HEK293 (cell line): Measurements from ENCODE around the gene CCNI2.

Experiments
- CTCF ChIA-PET: fragments of 350-600 bp; formaldehyde crosslinking; extraction: SDS; loops from one replicate; lab custom pipeline; 2021; ENCODE audit warnings: antibody characterized with exemption; lab: Yijun Ruan, JAX
- POLR2A ChIA-PET: fragments of 300-600 bp; formaldehyde crosslinking; extraction: SDS; loops from one replicate; lab custom pipeline; 2020; ENCODE audit warnings: antibody characterized with exemption, inconsistent platforms; lab: Yijun Ruan, JAX
- H3K27ac ChIP-seq: fragments of 200-500 bp; sonication (Bioruptor generic); 2 replicates; pipeline ENCODE4 v1.5.1; 2014; ENCODE audit warnings: low read depth, low read length, control low read depth, inconsistent platforms; ENCODE audit errors: extremely low read depth
- H3K36me3 ChIP-seq, 2 experiments: fragments of 200-500 bp in 1 of 2; sonication (Bioruptor generic) in 1 of 2; 1 replicate in 1 of 2; 2 replicates in 1 of 2; pipeline ENCODE4 v1.5.1; 2014 to 2017; ENCODE audit warnings: inconsistent platforms in 2 of 2, low read length in 2 of 2; ENCODE audit not compliant: control insufficient read depth in 2 of 2, insufficient read depth in 1 of 2
- H3K4me1 ChIP-seq: fragments of 200-500 bp; sonication (Bioruptor generic); 2 replicates; pipeline ENCODE4 v1.5.1; 2014; ENCODE audit warnings: mild to moderate bottlenecking, low read length, inconsistent platforms; ENCODE audit not compliant: control insufficient read depth, insufficient read depth
- H3K4me3 ChIP-seq: 2 replicates; pipeline ENCODE4 v1.5.1; 2011; ENCODE audit warnings: low read depth, mild to moderate bottlenecking, control low read depth, low read length, moderate library complexity
- H3K9me3 ChIP-seq: fragments of 200-500 bp; sonication (Bioruptor generic); 2 replicates; pipeline ENCODE4 v1.5.1; 2014; ENCODE audit warnings: low read depth, low read length, inconsistent platforms; ENCODE audit not compliant: control insufficient read depth, insufficient read depth
- AEBP2 ChIP-seq: fragments of 450-650 bp; formaldehyde crosslinking; IDR thresholded peaks from 2 replicates; pipeline ENCODE4 v1.5.1; 2016; ENCODE audit warnings: missing biosample characterization, missing genetic modification characterization, borderline replicate concordance
- HOXD13 ChIP-seq: sonication (generic); formaldehyde crosslinking; IDR thresholded peaks from 2 replicates; pipeline ENCODE4 v1.8.0; 2022; ENCODE audit warnings: missing genetic modification reagents, borderline replicate concordance
- KLF1 ChIP-seq: fragments of 450-650 bp; formaldehyde crosslinking; IDR thresholded peaks from 2 replicates; pipeline ENCODE4 v1.5.1; 2016; ENCODE audit warnings: missing biosample characterization, missing genetic modification characterization
- OVOL3 ChIP-seq: fragments of 450-650 bp; formaldehyde crosslinking; IDR thresholded peaks from 2 replicates; pipeline ENCODE4 v1.5.1; 2016; ENCODE audit warnings: missing biosample characterization, missing genetic modification characterization
- PATZ1 ChIP-seq: fragments of 450-650 bp; formaldehyde crosslinking; IDR thresholded peaks from 2 replicates; pipeline ENCODE4 v1.5.1; 2016; ENCODE audit warnings: missing biosample characterization, missing genetic modification characterization
- PRDM1 ChIP-seq: fragments of 450-650 bp; formaldehyde crosslinking; IDR thresholded peaks from 2 replicates; pipeline ENCODE4; 2016; ENCODE audit warnings: missing biosample characterization, missing genetic modification characterization
- PRDM2 ChIP-seq: fragments of 450-650 bp; formaldehyde crosslinking; IDR thresholded peaks from 2 replicates; pipeline ENCODE4 v1.5.1; 2016; ENCODE audit warnings: missing biosample characterization, missing genetic modification characterization, borderline replicate concordance
- REPIN1 ChIP-seq: fragments of 450-650 bp; formaldehyde crosslinking; IDR thresholded peaks from 2 replicates; pipeline ENCODE4 v1.5.1; 2017; ENCODE audit warnings: missing biosample characterization, missing genetic modification characterization, low read depth
- YY2 ChIP-seq: fragments of 450-650 bp; formaldehyde crosslinking; IDR thresholded peaks from 2 replicates; pipeline ENCODE4 v1.5.1; 2016; ENCODE audit warnings: missing biosample characterization, missing genetic modification characterization
- ZBTB10 ChIP-seq: fragments of 450-650 bp; formaldehyde crosslinking; IDR thresholded peaks from 2 replicates; pipeline ENCODE4 v1.5.1; 2016; ENCODE audit warnings: missing biosample characterization, missing genetic modification characterization
- ZNF155 ChIP-seq: fragments of 450-650 bp; formaldehyde crosslinking; IDR thresholded peaks from 2 replicates; pipeline ENCODE4 v1.5.1; 2016; ENCODE audit warnings: missing biosample characterization, missing genetic modification characterization
- ZNF175 ChIP-seq: fragments of 450-650 bp; formaldehyde crosslinking; IDR thresholded peaks from 2 replicates; pipeline ENCODE4 v1.5.1; 2016; ENCODE audit warnings: missing biosample characterization, missing genetic modification characterization
- ZNF19 ChIP-seq: fragments of 450-650 bp; formaldehyde crosslinking; IDR thresholded peaks from 2 replicates; pipeline ENCODE4; 2016; ENCODE audit warnings: missing biosample characterization, missing genetic modification characterization, low read depth
- ZNF202 ChIP-seq: fragments of 450-650 bp; formaldehyde crosslinking; IDR thresholded peaks from 2 replicates; pipeline ENCODE4 v1.5.1; 2016; ENCODE audit warnings: missing biosample characterization, missing genetic modification characterization, borderline replicate concordance
- ZNF426 ChIP-seq: fragments of 450-650 bp; formaldehyde crosslinking; IDR thresholded peaks from 2 replicates; pipeline ENCODE4 v1.5.1; 2017; ENCODE audit warnings: missing biosample characterization, missing genetic modification characterization, mild to moderate bottlenecking, inconsistent platforms, moderate library complexity
- ZNF488 ChIP-seq: fragments of 450-650 bp; formaldehyde crosslinking; IDR thresholded peaks from 2 replicates; pipeline ENCODE4 v1.5.1; 2016; ENCODE audit warnings: missing biosample characterization, missing genetic modification characterization
- ZNF529 ChIP-seq: fragments of 450-650 bp; formaldehyde crosslinking; IDR thresholded peaks from 2 replicates; pipeline ENCODE4 v1.5.1; 2017; ENCODE audit warnings: missing genetic modification characterization, missing biosample characterization; ENCODE audit not compliant: insufficient replicate concordance
- ZNF623 ChIP-seq: fragments of 450-650 bp; formaldehyde crosslinking; IDR thresholded peaks from 2 replicates; pipeline ENCODE4 v1.5.1; 2016; ENCODE audit warnings: missing biosample characterization, missing genetic modification characterization
- ZNF626 ChIP-seq: fragments of 450-650 bp; sonication (Bioruptor Pico); formaldehyde crosslinking; IDR thresholded peaks from 2 replicates; pipeline ENCODE4 v1.5.1; 2018; ENCODE audit warnings: missing biosample characterization, missing genetic modification characterization, inconsistent platforms
- ZXDB ChIP-seq: fragments of 450-650 bp; formaldehyde crosslinking; IDR thresholded peaks from 2 replicates; pipeline ENCODE4 v1.5.1; 2016; ENCODE audit warnings: missing biosample characterization, missing genetic modification characterization

Gene CCNI2

GRCh38 chr5:132708645-132709044 is 38.6 kb upstream of the CCNI2 start (continued):
- TF ChIP-seq PRDM2 (no peak), ZXDB (no peak), ZNF488 (no peak), HOXD13 (CRISPR knock-in tag) (no peak)

GRCh38 chr5:132714456-132715307 is 32.5 kb upstream of the CCNI2 start:
- Histone ChIP-seq H3K4me3 (no peak overlapping the region), H3K27ac (no peak overlapping the region), H3K4me1 (no peaks in the 10 kb centered on the region), H3K36me3 (peaks cover 0 to 37% of the 10 kb centered on the region in 2 experiments; a peak in 2 of 3 replicates), H3K9me3 (no peaks in the 10 kb centered on the region)
- ChIA-PET POLR2A (no interaction called here), CTCF (interaction anchor here (0.8 to 3.5 kb wide), 8 partner anchors 10 to 188 kb away, joined by 3 to 17 read pairs (median 4); no protein-coding TSS in a partner anchor)
- no peak for TF ChIP-seq ZNF202
- no peak for TF ChIP-seq OVOL3 (tag by site-specific recombination)
- TF ChIP-seq KLF1 (tag by site-specific recombination), result no peak
- TF ChIP-seq YY2 (tag by site-specific recombination), result no peak
- no peak for TF ChIP-seq ZNF623
- TF ChIP-seq ZNF19 (tag by site-specific recombination), result no peak
- no peak for TF ChIP-seq PATZ1 (tag by site-specific recombination)
- TF ChIP-seq ZBTB10 (tag by site-specific recombination), result no peak
- no peak for TF ChIP-seq ZNF426 (tag by site-specific recombination)
- no peak for TF ChIP-seq ZNF175 (tag by site-specific recombination)
- TF ChIP-seq ZNF529, result no peak
- TF ChIP-seq PRDM1, result no peak
- no peak for TF ChIP-seq ZNF155 (tag by site-specific recombination)
- no peak for TF ChIP-seq ZNF626 (tag by site-specific recombination)
- no peak for TF ChIP-seq AEBP2 (tag by site-specific recombination)
- TF ChIP-seq REPIN1 (tag by site-specific recombination), result no peak
